Lower leg skin (tissue), 4 donors: ENCODE data around the gene AP4M1. TPM values are rescaled to one million over a fixed set of nuclear protein-coding genes. Genes with fewer than 3 reads are reported as not detected.

Source experiments
- DNase-seq, 2 donors: peaks; one replicate each; pipeline ENCODE4 v3.0.0-alpha.2; 2019; ENCODE audit warnings: low spot score in 2 of 2
- H3K4me3 ChIP-seq: fragments of 200-600 bp; sonication (generic); 2 replicates; pipeline ENCODE4 v1.5.1; 2017; ENCODE audit warnings: mild to moderate bottlenecking, low read depth; ENCODE audit not compliant: poor library complexity, severe bottlenecking
- CTCF ChIP-seq, 3 donors: fragments of 450-650 bp; IDR thresholded peaks; one replicate each; pipeline ENCODE4 v1.5.1; 2016; ENCODE audit warnings: antibody characterized with exemption in 3 of 3, mild to moderate bottlenecking in 3 of 3, moderate library complexity in 2 of 3
- POLR2A ChIP-seq, 2 donors: fragments of 450-650 bp; IDR thresholded peaks; one replicate each; pipeline ENCODE4 v1.6.1; 2016 to 2017; ENCODE audit warnings: antibody characterized with exemption in 2 of 2, mild to moderate bottlenecking in 1 of 2, moderate library complexity in 1 of 2
- whole genome bisulfite sequencing, 2 donors: methylation state at CpG; one replicate each; pipeline ENCODE4 v1.1.5; 2018; 5-methylcytosine and 5-hydroxymethylcytosine counted together
- intact Hi-C: fragments of 100-400 bp; cut with DNase I; formaldehyde crosslinking; loops from one replicate; pipeline ENCODE4 v1.15.0; 2023; ENCODE audit warnings: low total_unique reads
- total RNA-seq, 4 donors: library from RNA; depleted of rRNA; stranded (reverse); fragments of >200 nt; gene quantifications; one replicate each; pipeline ENCODE4 v1.1.0, GENCODE V29; 2016

Gene AP4M1
- total RNA-seq, 4 donors from 2014 or later = 18.6 to 24.6 (median 21.0) TPM

DNA sequence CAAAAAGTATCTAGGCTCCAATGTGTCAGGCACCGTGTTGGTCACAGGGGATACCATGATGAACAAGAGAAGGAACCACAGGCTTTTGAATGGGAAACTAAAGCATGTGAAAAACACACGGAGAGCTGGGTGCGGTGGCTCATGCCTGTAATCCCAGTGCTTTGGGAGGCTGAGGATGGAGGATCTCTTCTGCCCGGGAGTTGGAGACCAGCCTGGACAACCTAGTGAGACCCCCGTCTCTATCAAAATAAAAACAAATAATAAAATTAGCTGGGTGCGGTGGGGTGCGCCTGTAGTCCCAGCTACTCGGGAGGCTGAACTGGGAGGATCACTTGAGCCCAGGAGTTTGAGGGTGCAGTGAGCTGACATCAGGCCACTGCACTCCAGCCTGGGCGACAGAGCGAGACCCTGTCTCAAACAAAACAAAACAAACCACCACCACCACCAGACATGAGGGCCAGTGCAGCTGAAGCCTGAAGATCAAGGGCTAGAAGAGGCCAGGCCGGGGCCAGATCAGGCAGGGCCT lies 13.3 kb upstream of the AP4M1 start:
- DNase-seq = no peak
- TF ChIP-seq POLR2A (IDR thresholded peaks at IDR 0.05) (no peak), CTCF (IDR thresholded peaks at IDR 0.05) (no peak)
- no peak overlapping the region for H3K4me3 ChIP-seq
- 78 to 79% methylated on average over 11 of the region's 11 CpGs for WGBS, 2 donors
- intact Hi-C loops = no loop called here

DNA sequence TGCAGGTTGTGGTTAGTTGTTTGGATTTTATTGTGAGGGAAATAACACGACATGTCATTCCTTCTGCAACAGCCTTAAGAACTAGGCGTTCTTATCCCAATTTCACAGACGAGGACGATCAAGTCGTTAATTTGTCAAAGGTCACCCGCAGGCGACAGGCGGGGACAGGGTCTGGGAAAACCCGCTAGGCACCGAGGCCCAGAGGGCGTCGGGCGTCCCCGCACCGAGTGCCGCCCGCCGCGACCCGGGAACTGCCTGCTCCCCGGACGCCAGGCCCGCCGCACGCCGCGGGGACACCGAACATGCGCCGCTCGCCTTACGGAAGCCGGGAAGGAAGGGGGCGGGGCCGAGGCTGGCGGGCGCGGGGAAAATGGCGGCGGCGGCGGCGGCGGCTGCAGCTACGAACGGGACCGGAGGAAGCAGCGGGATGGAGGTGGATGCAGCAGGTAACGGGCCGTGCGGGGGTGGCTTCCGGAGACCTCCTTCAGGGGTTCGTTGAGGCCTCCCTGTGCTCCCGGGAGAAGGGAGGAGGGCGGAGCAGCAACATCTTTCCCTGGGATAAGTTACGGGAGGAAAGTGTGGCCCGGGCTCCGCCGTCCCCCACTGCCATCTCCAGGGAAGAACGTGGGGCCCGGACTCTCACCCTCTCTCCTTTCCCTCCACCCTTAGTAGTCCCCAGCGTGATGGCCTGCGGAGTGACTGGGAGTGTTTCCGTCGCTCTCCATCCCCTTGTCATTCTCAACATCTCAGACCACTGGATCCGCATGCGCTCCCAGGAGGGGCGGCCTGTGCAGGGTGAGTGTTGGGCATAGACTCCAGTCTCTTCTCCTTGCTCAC lies 12.6 kb upstream of the AP4M1 start, which contains the start of gene COPS6:
Gene COPS6, plus strand, starts transcription at position 349 of the 837 bp plus-strand sequence. Its CDS starts 22 bp downstream, at position 371.
- H3K4me3 ChIP-seq = peak within 1 kb of the TSS; percentile 42
- DNase-seq = peak; percentile 72 to 97
- TF ChIP-seq CTCF (IDR thresholded peaks at IDR 0.05) = no peak
- TF ChIP-seq POLR2A (IDR thresholded peaks at IDR 0.05) = peak in 1 of 2 donors; percentile 8
- WGBS, 2 donors = 0% methylated on average over 38 to 62 of the region's 68 CpGs
- intact Hi-C loops = no loop called here

GRCh38 chr7:100089458-100090196 lies 11.8 kb upstream of the AP4M1 start:
- no peak for DNase-seq
- H3K4me3 ChIP-seq = peak overlapping the region; percentile 42
- intact Hi-C loops = no loop called here
- TF ChIP-seq POLR2A (IDR thresholded peaks at IDR 0.05) (no peak), CTCF (IDR thresholded peaks at IDR 0.05) (no peak)
- 19 to 24% methylated on average over 7 of the region's 7 CpGs for WGBS, 2 donors

- intact Hi-C loops = no loop called here
- no peak overlapping the region for H3K4me3 ChIP-seq
- TF ChIP-seq CTCF (IDR thresholded peaks at IDR 0.05) (no peak), POLR2A (IDR thresholded peaks at IDR 0.05) (no peak)
- WGBS, 2 donors = 89 to 91% methylated on average over 14 of the region's 14 CpGs
- DNase-seq = no peak
These were observed 10.7 kb upstream of the AP4M1 start for GRCh38 chr7:100090527-100091410.
